HepG2 (cell line): ENCODE results near the gene MTX1. TPM values are rescaled to one million over a fixed set of nuclear protein-coding genes. Genes with fewer than 3 reads are reported as not detected.

Experiments
- ATAC-seq: fragments of 200-7000 bp; cut with Tn5 transposase; 3 replicates; pipeline ENCODE4 v1.9.1; 2020; ENCODE audit warnings: mild to moderate bottlenecking, moderate library complexity
- BruUV-seq: library from RNA; stranded (reverse); fragments of 400-500 nt; replicated peaks from 2 replicates; lab custom pipeline; 2021; lab: Mats Ljungman, UMichigan
- CTCF ChIA-PET: fragments of 300-600 bp; formaldehyde crosslinking; extraction: SDS; loops from one replicate; lab custom pipeline; 2021; ENCODE audit warnings: low total read pairs, inconsistent platforms, low intra/inter-chr PET ratio; lab: Yijun Ruan, JAX
- POLR2A ChIA-PET: fragments of 350-600 bp; sonication (Branson Sonifier 250); formaldehyde crosslinking; loops from one replicate; lab custom pipeline; 2020; ENCODE audit warnings: antibody characterized with exemption, inconsistent platforms; lab: Yijun Ruan, JAX
- DNase-seq: peaks from one replicate; pipeline ENCODE4 v3.0.0-alpha.2; 2015; ENCODE audit warnings: low spot score
- FAIRE-seq: peaks from 3 replicates; lab custom pipeline; 2011; peaks lifted over from hg19 to GRCh38; lab: Jason Lieb, UNC
- H2AFZ ChIP-seq: one replicate; pipeline ENCODE4 v1.6.1; 2011; ENCODE audit warnings: low read length, inconsistent platforms
- H3K27ac ChIP-seq: fragments of 300-600 bp; 3 replicates; pipeline ENCODE4 v1.8.0; 2011; ENCODE audit warnings: mixed run types, mild to moderate bottlenecking, mixed read lengths, low read length, inconsistent platforms; ENCODE audit not compliant: insufficient read depth; ENCODE audit errors: extremely low read length
- H3K27me3 ChIP-seq, 2 experiments: fragments of 200-600 bp in 1 of 2; 2 replicates in 1 of 2; 3 replicates in 1 of 2; pipeline versions ENCODE4 v1.6.0 to v1.8.0; 2011; ENCODE audit warnings: low read length in 2 of 2, mild to moderate bottlenecking in 2 of 2, moderate library complexity in 2 of 2, inconsistent platforms in 1 of 2; ENCODE audit not compliant: insufficient read depth in 2 of 2, control insufficient read depth in 1 of 2
- H3K36me3 ChIP-seq, 2 experiments: fragments of 200-600 bp in 1 of 2; replicated peaks in 1 of 2; 2 replicates in 1 of 2; 3 replicates in 1 of 2; pipeline versions ENCODE4 v1.5.1 to v1.8.0; 2011; ENCODE audit warnings: low read length in 2 of 2, inconsistent platforms in 1 of 2; ENCODE audit not compliant: insufficient read depth in 2 of 2, control insufficient read depth in 1 of 2
- H3K4me1 ChIP-seq: 2 replicates; pipeline ENCODE4 v1.5.1; 2012; ENCODE audit warnings: low read length, inconsistent platforms; ENCODE audit not compliant: insufficient read depth
- H3K4me2 ChIP-seq: 2 replicates; pipeline ENCODE4 v1.6.0; 2011; ENCODE audit warnings: low read depth, low read length, inconsistent platforms
- H3K4me3 ChIP-seq, 3 experiments: fragments of 200-600 bp in 1 of 3; sonication (generic), shearing (Covaris generic) in 1 of 3; replicated peaks in 1 of 3; 2 replicates each; pipeline ENCODE4 v1.5.1; 2011 to 2016; ENCODE audit warnings: low read length in 3 of 3, inconsistent platforms in 2 of 3, low read depth in 2 of 3, mild to moderate bottlenecking in 2 of 3, control low read depth in 1 of 3, mixed read lengths in 1 of 3; ENCODE audit not compliant: insufficient read depth in 1 of 3
- H3K79me2 ChIP-seq: one replicate; pipeline ENCODE4 v1.6.1; 2011; ENCODE audit warnings: low read length, inconsistent platforms; ENCODE audit not compliant: insufficient read depth
- H3K9ac ChIP-seq: 2 replicates; pipeline ENCODE4 v1.6.0; 2011; ENCODE audit warnings: mild to moderate bottlenecking, low read depth, low read length, inconsistent platforms; ENCODE audit not compliant: insufficient read depth
- H3K9me3 ChIP-seq: 2 replicates; pipeline ENCODE4 v1.5.1; 2012; ENCODE audit warnings: mild to moderate bottlenecking, low read length
- H4K20me1 ChIP-seq: 2 replicates; pipeline ENCODE4 v1.6.0; 2011; ENCODE audit warnings: inconsistent platforms, mild to moderate bottlenecking, low read length, moderate library complexity; ENCODE audit not compliant: insufficient read depth
- ATF1 ChIP-seq: IDR thresholded peaks from 2 replicates; pipeline ENCODE4 v1.6.1; 2016; ENCODE audit warnings: mild to moderate bottlenecking, control low read depth
- CBFB ChIP-seq: sonication (generic); formaldehyde crosslinking; IDR thresholded peaks from 2 replicates; pipeline ENCODE4 v1.4.0; 2020; ENCODE audit warnings: missing genetic modification reagents
- IRF2 ChIP-seq: IDR thresholded peaks from 2 replicates; pipeline ENCODE4 v1.6.1; 2018; ENCODE audit warnings: missing genetic modification reagents, missing compliant biosample characterization
- MAZ ChIP-seq, 2 experiments: sonication (generic) in 1 of 2; formaldehyde crosslinking in 1 of 2; IDR thresholded peaks; 2 replicates each; pipeline versions ENCODE4 v1.5.0 to v1.6.1; 2012 to 2020; ENCODE audit warnings: low read depth in 2 of 2, mild to moderate bottlenecking in 2 of 2, borderline replicate concordance in 1 of 2, improper control_type of control experiment in 1 of 2, low read length in 1 of 2, missing genetic modification reagents in 1 of 2, moderate library complexity in 1 of 2
- NR2C2 ChIP-seq: sonication (generic); formaldehyde crosslinking; IDR thresholded peaks from 2 replicates; pipeline ENCODE4 v1.4.0; 2020; ENCODE audit warnings: missing genetic modification reagents, mild to moderate bottlenecking, moderate library complexity, borderline replicate concordance
- SMYD3 ChIP-seq: sonication (generic); formaldehyde crosslinking; IDR thresholded peaks from 2 replicates; pipeline ENCODE4 v1.8.1; 2023; ENCODE audit warnings: mild to moderate bottlenecking, missing genetic modification reagents
- SNAPC5 ChIP-seq: sonication (generic); formaldehyde crosslinking; IDR thresholded peaks from 2 replicates; pipeline ENCODE4 v1.8.1; 2023; ENCODE audit warnings: mild to moderate bottlenecking, missing genetic modification reagents, borderline replicate concordance
- ZNF142 ChIP-seq: sonication (generic); formaldehyde crosslinking; IDR thresholded peaks from 2 replicates; pipeline ENCODE4 v1.4.0; 2020; ENCODE audit warnings: missing genetic modification reagents
- ZNF280B ChIP-seq: sonication (generic); formaldehyde crosslinking; IDR thresholded peaks from 2 replicates; pipeline ENCODE4 v1.5.0; 2020; ENCODE audit warnings: missing genetic modification reagents, mild to moderate bottlenecking, borderline replicate concordance
- ZNF691 ChIP-seq: sonication (generic); formaldehyde crosslinking; IDR thresholded peaks from 2 replicates; pipeline ENCODE4 v1.4.0; 2020; ENCODE audit warnings: missing genetic modification reagents, low read depth, mild to moderate bottlenecking, borderline replicate concordance
- ZNF709 ChIP-seq: sonication (generic); formaldehyde crosslinking; IDR thresholded peaks from 2 replicates; pipeline ENCODE4 v1.5.0; 2020; ENCODE audit warnings: mild to moderate bottlenecking, missing genetic modification reagents
- WGBS: methylation state at CpG from one replicate; pipeline ENCODE4 v1.1.6; 2017; ENCODE audit warnings: low lambda C conversion rate; 5-methylcytosine and 5-hydroxymethylcytosine counted together
- in situ Hi-C: cut with HindIII; loops from 2 replicates; pipeline ENCODE4 v1.10.0; 2017; ENCODE audit warnings: low pct_unique_long_range_greater_than_20kb; ENCODE audit not compliant: extremely low pct_ligation_motif_present
- intact Hi-C: fragments of 100-400 bp; cut with micrococcal nuclease; formaldehyde crosslinking; loops from one replicate; pipeline ENCODE4 v1.10.0; 2022; ENCODE audit not compliant: unreplicated experiment
- polyA plus RNA-seq, 8 experiments: library from polyadenylated mRNA; depleted of rRNA in 3 of 8; stranded (reverse) in 7 of 8; unstranded in 1 of 8; fragments of >200 nt; fragmentation: Illumina TruSeq in 4 of 8; extraction: Trizol in 4 of 8; gene quantifications; 2 replicates each; pipeline versions ENCODE4 v1.2.1 to v1.2.3, GENCODE V29; 2011 to 2016; ENCODE audit warnings: low read depth in 4 of 8, missing spikeins in 1 of 8, mixed read lengths in 1 of 8; ENCODE audit not compliant: insufficient read depth in 1 of 8
- total RNA-seq, 5 experiments: library from RNA; depleted of rRNA; stranded (reverse); fragments of >200 nt; fragmentation: Illumina TruSeq; extraction: Trizol; gene quantifications; 2 replicates each; pipeline ENCODE4 v1.2.3, GENCODE V29; 2016; ENCODE audit warnings: low read depth in 1 of 5

Gene MTX1
- total and polyA plus RNA-seq, 2 of the 13 experiments (the other 11 are each of a cell fraction or from before 2014, with no cell fraction given) = 64.5 to 72.6 TPM

- BruUV-seq = TSS peak; percentile 91
- 0 out of 2 replicates have a peak, but pooled peaks have one; percentile 30 for TF ChIP-seq ZNF142 (CRISPR knock-in tag)
- 0 out of 2 replicates have a peak, but pooled peaks have one; percentile 27 for TF ChIP-seq ZNF280B (CRISPR knock-in tag)
- peak; percentile 16 for TF ChIP-seq IRF2 (CRISPR knock-in tag)
- TF ChIP-seq NR2C2 = peak; percentile 90
- no peak for TF ChIP-seq SMYD3 (CRISPR knock-in tag)
- TF ChIP-seq ATF1 (CRISPR knock-in tag) = no peak
- no peak for TF ChIP-seq ZNF709 (CRISPR knock-in tag)
- no peak for TF ChIP-seq SNAPC5 (CRISPR knock-in tag)
- 0 out of 2 replicates have a peak, but pooled peaks have one; percentile 15 for TF ChIP-seq CBFB (CRISPR knock-in tag)
- TF ChIP-seq MAZ (IDR thresholded peaks at IDR 0.05; ENCODE audit: borderline replicate concordance, low read depth, low read length) = no peak; the same call in 1 of the 2 replicates
- peak; percentile 30 for TF ChIP-seq MAZ (CRISPR knock-in tag; IDR thresholded peaks at IDR 0.05; ENCODE audit: low read depth)
- TF ChIP-seq ZNF691 = 0 out of 2 replicates have a peak, but pooled peaks have one; percentile 53
Measured at GRCh38 chr1:155209312-155209721, 822 bp downstream of the MTX1 start.

More at GRCh38 chr1:155209312-155209721, 822 bp downstream of the MTX1 start:
- H3K4me3 ChIP-seq = peak overlapping the region; percentile 96 to 99 (median 98)
- ATAC-seq (no peak), FAIRE-seq (peak; percentile 56), DNase-seq (no peak)
- intact Hi-C loops (loop anchor here (5.0 to 10.0 kb wide), 2 partner anchors 95 to 113 kb away; partner anchors contain the start of genes FDPS, PKLR and RUSC1), in situ Hi-C loops (loop anchor here (10.0 kb wide), 1 partner anchor 385 kb away; no protein-coding TSS in a partner anchor)
- peak overlapping the region; percentile 98 for H3K27ac ChIP-seq
- peaks cover 13% of the 10 kb centered on the region for H3K79me2 ChIP-seq
- no peaks in the 10 kb centered on the region for H4K20me1 ChIP-seq
- peaks cover 29% of the 10 kb centered on the region for H3K4me1 ChIP-seq
- peak overlapping the region; percentile 100 for H3K9ac ChIP-seq
- CTCF ChIA-PET = no interaction called here
- H3K27me3 ChIP-seq = peaks cover 0 to 9% of the 10 kb centered on the region in 2 experiments; a peak in 1 of 5 replicates
- POLR2A ChIA-PET = interaction anchor here (0.6 to 3.5 kb wide), 8 partner anchors 16 to 410 kb away, joined by 3 to 19 read pairs (median 3); partner anchors contain the start of genes FDPS and SCAMP3
- 12% methylated on average over 3 of the region's 13 CpGs for WGBS
- peak overlapping the region; percentile 100 for H3K4me2 ChIP-seq
- no peak overlapping the region for H2AFZ ChIP-seq
- peaks cover 3 to 5% of the 10 kb centered on the region in 2 experiments; a peak in 3 of 5 replicates for H3K36me3 ChIP-seq
- H3K9me3 ChIP-seq = no peaks in the 10 kb centered on the region
